Small intestine (tissue), 7 donors: ENCODE data around the gene IRAK2. TPM values are rescaled to one million over a fixed set of nuclear protein-coding genes. Genes with fewer than 3 reads are reported as not detected.

Source experiments
- DNase-seq, 2 donors: peaks; one replicate each; pipeline versions ENCODE4 v3.0.0 to v3.0.0-alpha.2; 2013
- FAIRE-seq: peaks from 2 replicates; lab custom pipeline; 2012; peaks lifted over from hg19 to GRCh38; lab: Jason Lieb, UNC
- H3K27ac ChIP-seq, 3 donors: one replicate each; pipeline ENCODE4 v1.5.1; 2013; ENCODE audit warnings: low read length in 2 of 3, mild to moderate bottlenecking in 2 of 3, control low read depth in 1 of 3, inconsistent platforms in 1 of 3, low read depth in 1 of 3, moderate library complexity in 1 of 3
- H3K27me3 ChIP-seq, 3 donors: one replicate each; pipeline ENCODE4 v1.6.1; 2013; ENCODE audit warnings: low read length in 3 of 3, inconsistent platforms in 1 of 3; ENCODE audit not compliant: control insufficient read depth in 3 of 3, insufficient read depth in 3 of 3
- H3K36me3 ChIP-seq, 3 donors: one replicate each; pipeline ENCODE4 v1.6.1; 2013; ENCODE audit warnings: low read length in 3 of 3, inconsistent platforms in 1 of 3, low read depth in 1 of 3, mild to moderate bottlenecking in 1 of 3, moderate library complexity in 1 of 3; ENCODE audit not compliant: control insufficient read depth in 3 of 3, insufficient read depth in 2 of 3
- H3K4me1 ChIP-seq, 3 donors: one replicate each; pipeline ENCODE4 v1.6.1; 2013; ENCODE audit warnings: low read length in 2 of 3, inconsistent platforms in 1 of 3, low read depth in 1 of 3, mild to moderate bottlenecking in 1 of 3, moderate library complexity in 1 of 3; ENCODE audit not compliant: control insufficient read depth in 3 of 3, insufficient read depth in 2 of 3
- H3K4me3 ChIP-seq, 3 donors: one replicate each; pipeline ENCODE4 v1.5.1; 2013; ENCODE audit warnings: low read length in 3 of 3, control low read depth in 1 of 3, inconsistent platforms in 1 of 3, low read depth in 1 of 3, mild to moderate bottlenecking in 1 of 3, moderate library complexity in 1 of 3
- H3K9me3 ChIP-seq, 2 donors: one replicate each; pipeline ENCODE4 v1.6.1; 2013; ENCODE audit warnings: low read depth in 1 of 2, low read length in 1 of 2; ENCODE audit not compliant: control insufficient read depth in 2 of 2, insufficient read depth in 1 of 2
- WGBS, 3 donors: extraction: QIAGEN DNeasy Blood & Tissue Kit; methylation state at CpG; one replicate each; pipeline ENCODE4 v1.1.7; 2013; 5-methylcytosine and 5-hydroxymethylcytosine counted together
- polyA plus RNA-seq, 4 donors: library from polyadenylated mRNA; stranded (reverse) in 3 of 4; unstranded in 1 of 4; fragments of 200-250 nt in 3 of 4; fragments of 120-200 nt in 1 of 4; gene quantifications; one replicate each; pipeline versions ENCODE4 v1.2.1 to v1.2.3, GENCODE V29; 2013
- donor health status: healthy with polysubstance abuse.
- donor health status: control.
- donor health status: control.
- donor health status: Bipolar disorder and iron deficiency.
- donor health status: healthy.

Gene IRAK2
- polyA plus RNA-seq, 4 donors: 1.2 to 6.8 (median 3.1) TPM

DNA sequence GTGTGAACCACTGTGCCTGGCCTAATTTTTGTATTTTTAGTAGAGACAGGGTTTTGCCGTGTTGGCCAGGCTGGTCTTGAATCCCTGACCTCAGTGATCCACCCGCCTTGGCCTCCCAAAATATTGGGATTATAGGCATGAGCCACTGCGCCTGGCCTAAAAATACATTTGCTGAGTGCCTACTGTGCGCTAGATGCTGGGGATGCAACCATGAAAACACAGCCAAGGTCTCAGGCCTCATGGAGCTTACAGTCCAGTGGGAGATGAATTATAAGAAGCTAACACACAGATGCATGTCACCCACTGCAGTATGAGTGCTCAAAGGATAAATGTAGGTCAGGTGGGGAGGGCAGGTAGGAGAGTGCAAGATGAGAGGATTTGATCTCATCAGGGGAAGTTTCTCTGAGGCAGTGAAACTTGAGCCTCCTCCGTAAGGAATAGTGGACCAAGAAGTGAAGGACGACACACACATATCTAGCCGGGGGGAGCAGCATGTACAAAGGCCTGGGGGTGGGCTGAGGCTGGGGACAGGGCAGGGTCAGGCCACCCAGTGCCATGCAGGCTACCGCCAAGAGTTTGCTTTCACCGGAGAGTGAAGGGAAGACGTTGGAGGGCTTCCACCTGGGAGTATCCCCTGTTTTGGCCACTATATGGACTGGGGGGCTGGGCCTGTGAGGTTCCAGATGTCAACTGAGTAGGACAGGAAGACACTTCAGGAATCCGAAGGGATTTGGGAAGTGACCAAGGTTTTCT lies 24.3 kb downstream of the IRAK2 start:
- Histone ChIP-seq H3K27me3 (no peaks in the 10 kb centered on the region), H3K9me3 (no peaks in the 10 kb centered on the region), H3K4me3 (no peak overlapping the region), H3K4me1 (peaks cover 4 to 24% (median 13%) of the 10 kb centered on the region in 3 donors), H3K27ac (peak overlapping the region in 1 of 3 donors; percentile 71), H3K36me3 (no peaks in the 10 kb centered on the region)
- WGBS, 3 donors: 82 to 88% (median 84%) methylated on average over 11 of the region's 11 CpGs
- no peak for FAIRE-seq
- no peak for DNase-seq

DNA sequence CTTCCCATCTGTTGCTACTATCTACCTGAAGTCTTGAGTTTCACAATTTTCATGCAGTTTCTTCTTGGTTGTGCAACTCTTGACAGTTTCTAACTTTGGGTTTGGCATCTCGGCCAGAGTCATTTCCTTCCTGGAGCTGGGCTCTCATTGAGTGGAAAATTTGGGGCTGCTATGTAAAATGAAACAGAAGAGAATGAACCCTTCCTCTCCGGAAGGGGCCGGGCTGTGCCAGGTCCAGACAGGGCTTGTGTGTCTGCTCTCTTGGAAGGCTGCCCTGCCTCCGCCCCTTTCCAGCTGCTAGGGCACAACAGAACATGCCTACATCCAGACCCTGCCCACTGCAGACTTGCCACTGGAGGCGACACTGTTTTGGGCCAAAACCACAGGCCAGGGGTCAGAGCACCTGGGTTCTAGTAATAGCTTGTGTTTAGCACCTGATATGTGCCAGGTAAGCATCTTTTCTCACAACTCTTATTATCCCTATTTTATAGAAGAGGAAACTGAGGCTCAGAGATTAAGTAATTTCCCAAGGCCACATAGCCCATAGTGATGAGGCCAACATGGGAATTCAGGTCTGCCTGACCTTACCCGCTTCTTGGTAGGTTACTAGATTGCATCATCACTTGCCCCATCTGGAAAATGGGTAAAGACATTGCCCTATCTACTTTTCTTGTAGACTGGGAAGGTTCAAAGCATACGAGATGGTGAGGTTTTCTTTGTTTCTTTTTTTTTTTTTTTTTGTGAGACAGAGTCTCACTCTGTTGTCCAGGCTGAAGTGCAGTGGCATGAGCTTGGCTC lies 25.0 kb downstream of the IRAK2 start:
- FAIRE-seq: no peak

DNA sequence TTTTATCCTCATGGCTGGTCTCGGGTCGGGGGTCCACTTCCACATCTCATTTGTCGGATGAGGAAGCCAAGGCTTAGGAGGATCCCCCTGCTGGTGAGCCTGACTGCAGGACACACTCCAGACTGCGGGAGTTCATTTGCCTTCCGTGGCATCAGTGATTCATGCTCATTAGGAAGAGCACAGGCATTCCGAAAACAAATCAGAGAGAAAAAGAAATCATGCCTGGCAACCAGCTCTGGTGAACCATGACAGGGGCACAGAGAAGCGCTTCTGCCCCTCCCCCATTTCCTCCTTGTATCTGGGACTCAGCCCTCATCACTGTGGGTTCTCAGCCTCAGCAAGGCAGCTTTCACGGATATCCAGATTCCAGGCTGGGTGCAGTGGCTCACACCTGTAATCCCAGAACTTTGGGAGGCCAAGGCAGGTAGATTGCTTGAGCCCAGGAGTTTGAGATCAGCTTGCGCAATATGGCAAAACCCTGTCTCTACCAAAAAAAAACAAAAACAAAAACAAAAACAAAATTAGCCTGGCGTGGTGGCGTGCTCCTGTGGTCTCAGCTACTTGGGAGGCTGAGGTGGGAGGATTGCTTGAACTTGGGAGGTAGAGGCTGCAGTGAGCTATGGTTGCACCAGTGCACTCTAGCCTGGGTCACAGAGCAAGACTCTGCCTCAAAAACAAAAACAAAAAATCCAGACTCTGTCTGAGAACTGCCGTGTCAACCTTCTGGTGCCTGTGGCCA lies 28.4 kb downstream of the IRAK2 start:
- peak overlapping the region in 1 of 3 donors; percentile 92 for H3K27ac ChIP-seq
- H3K27me3 ChIP-seq: no peaks in the 10 kb centered on the region
- no peak overlapping the region for H3K4me3 ChIP-seq
- H3K4me1 ChIP-seq: peaks cover 4 to 22% (median 19%) of the 10 kb centered on the region in 3 donors
- no peak for DNase-seq
- 73 to 84% (median 79%) methylated on average over 12 of the region's 12 CpGs for WGBS, 3 donors
- no peaks in the 10 kb centered on the region for H3K36me3 ChIP-seq
- H3K9me3 ChIP-seq: no peaks in the 10 kb centered on the region
- no peak for FAIRE-seq

More for the DNA sequence above, 25.0 kb downstream of the IRAK2 start:
- Histone ChIP-seq H3K9me3 (no peaks in the 10 kb centered on the region), H3K27me3 (no peaks in the 10 kb centered on the region), H3K4me1 (peaks cover 4 to 24% (median 19%) of the 10 kb centered on the region in 3 donors), H3K36me3 (no peaks in the 10 kb centered on the region), H3K27ac (peak overlapping the region in 1 of 3 donors; percentile 71), H3K4me3 (no peak overlapping the region)
- peak in 1 of 2 donors; percentile 31 for DNase-seq
- 25 to 44% (median 31%) methylated on average over 7 of the region's 7 CpGs for WGBS, 3 donors

DNA sequence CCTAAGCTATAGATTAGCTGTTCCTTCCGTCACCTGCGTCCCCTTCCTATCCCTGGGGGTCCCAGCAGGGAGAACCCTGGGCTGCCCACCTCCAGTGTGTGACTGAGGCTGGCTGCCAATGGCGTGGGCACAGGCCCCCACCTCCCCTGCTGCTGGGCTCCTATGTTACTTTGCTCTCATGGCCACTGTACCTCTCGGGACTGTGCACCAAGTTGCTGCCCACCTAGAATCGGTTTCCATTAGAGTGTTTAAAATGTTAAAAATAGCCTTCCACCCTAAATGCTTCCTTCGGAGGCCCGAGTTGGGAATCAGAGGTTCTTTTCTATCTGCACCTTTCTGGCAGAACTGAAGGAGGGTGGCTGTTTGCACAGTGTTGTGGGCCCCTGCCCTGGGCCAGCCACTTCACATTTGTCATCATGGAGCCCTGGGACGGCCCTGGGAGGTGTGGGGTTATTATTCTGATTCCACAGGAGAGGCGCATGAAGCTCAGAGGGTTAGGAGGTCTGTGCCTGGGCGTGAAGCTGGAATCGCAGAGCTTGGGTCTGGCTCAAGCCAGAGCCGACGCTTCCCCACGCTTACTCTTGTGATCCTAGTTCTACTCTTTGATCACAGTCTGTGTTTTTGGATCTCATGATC lies 29.1 kb downstream of the IRAK2 start:
- Histone ChIP-seq H3K27ac (peak overlapping the region in 2 of 3 donors; percentile 44 to 92), H3K4me1 (peaks cover 4 to 27% (median 19%) of the 10 kb centered on the region in 3 donors), H3K4me3 (no peak overlapping the region), H3K36me3 (no peaks in the 10 kb centered on the region), H3K27me3 (no peaks in the 10 kb centered on the region), H3K9me3 (no peaks in the 10 kb centered on the region)
- DNase-seq: no peak
- WGBS, 3 donors: 83 to 89% (median 84%) methylated on average over 14 of the region's 14 CpGs
- FAIRE-seq: no peak

DNA sequence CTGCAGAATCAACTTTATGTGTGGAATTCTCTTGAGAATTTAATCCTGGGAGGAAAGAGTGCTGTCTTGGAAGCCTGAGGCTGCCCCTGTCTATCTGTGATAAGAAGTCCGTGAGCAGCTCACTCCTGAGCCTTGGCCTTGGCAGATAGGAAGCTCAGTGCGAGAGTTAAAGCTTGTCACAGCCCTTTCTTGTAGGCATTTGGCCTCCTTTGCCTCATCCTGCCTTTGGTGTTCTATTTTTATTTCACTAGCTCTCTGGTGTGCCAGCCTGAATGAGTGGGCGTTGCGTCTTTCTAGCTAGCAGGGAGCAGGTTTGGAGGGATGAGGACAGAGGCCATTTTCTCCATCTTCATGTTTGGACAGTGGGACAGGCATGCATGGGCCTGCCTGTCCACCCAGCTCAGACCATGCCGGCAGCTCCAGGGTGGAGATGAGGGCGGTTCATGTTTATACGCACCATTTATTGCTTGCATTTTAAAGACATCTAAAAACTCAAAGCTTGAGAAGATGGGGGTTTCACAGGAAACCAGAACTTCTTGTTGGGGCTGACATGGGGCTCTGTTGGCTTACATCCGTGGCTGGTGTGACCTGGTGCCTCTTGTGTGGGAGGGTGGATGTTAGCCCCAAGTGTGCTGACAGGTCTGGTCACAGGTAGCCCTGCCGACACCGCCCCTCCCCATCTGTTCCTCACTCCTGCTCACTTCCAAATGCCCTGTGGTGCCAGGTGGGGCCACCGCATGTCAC lies 29.8 kb downstream of the IRAK2 start:
- 63 to 66% (median 65%) methylated on average over 11 of the region's 11 CpGs for WGBS, 3 donors
- no peak overlapping the region for H3K4me3 ChIP-seq
- H3K27me3 ChIP-seq: no peaks in the 10 kb centered on the region
- H3K4me1 ChIP-seq: peaks cover under 1 to 27% (median 26%) of the 10 kb centered on the region in 3 donors
- no peaks in the 10 kb centered on the region for H3K36me3 ChIP-seq
- no peak for FAIRE-seq
- H3K9me3 ChIP-seq: no peaks in the 10 kb centered on the region
- H3K27ac ChIP-seq: peak overlapping the region in 2 of 3 donors; percentile 44 to 78
- no peak for DNase-seq

DNA sequence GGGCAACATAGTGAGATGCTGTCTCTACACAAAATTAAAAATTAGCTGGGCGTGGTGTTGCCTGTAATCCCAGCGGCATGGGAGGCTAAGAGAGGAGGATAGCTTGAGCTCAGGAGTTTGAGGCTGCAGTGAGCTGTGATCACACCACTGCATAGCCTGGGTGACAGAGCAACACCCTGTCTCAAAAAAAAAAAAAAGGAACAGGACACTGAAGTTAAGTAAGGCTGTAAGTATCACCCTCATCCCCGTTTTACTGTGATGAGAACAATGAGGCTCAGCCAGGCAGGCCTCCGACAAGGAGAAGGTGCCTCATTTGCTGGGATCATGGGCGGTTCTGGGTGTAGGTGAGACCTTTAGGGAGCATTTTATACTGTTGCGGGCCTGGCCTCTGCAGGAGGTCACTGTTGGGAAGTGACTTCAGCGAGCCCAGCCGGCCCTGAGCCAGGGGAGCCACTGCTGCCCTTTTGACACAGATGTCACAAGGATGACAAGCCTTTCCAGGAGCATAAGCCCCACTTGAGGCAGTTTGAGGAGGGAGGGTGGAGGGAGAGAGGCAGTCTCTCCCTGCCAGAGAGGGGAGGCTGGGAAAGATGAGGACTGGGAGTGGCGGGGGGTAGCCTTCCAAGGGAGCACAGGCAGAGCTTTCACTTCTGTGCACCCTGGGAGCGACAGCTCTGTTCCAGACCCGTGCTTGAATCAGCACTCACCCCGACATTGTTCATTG lies 30.8 kb downstream of the IRAK2 start:
- Histone ChIP-seq H3K4me3 (no peak overlapping the region), H3K27me3 (no peaks in the 10 kb centered on the region), H3K9me3 (no peaks in the 10 kb centered on the region), H3K27ac (peak overlapping the region in 1 of 3 donors; percentile 78), H3K4me1 (peaks cover 0 to 26% (median 21%) of the 10 kb centered on the region in 3 donors), H3K36me3 (peaks cover 0 to 2% (median 0%) of the 10 kb centered on the region in 3 donors)
- no peak for DNase-seq
- no peak for FAIRE-seq
- WGBS, 3 donors: 84 to 90% (median 87%) methylated on average over 12 of the region's 12 CpGs

DNA sequence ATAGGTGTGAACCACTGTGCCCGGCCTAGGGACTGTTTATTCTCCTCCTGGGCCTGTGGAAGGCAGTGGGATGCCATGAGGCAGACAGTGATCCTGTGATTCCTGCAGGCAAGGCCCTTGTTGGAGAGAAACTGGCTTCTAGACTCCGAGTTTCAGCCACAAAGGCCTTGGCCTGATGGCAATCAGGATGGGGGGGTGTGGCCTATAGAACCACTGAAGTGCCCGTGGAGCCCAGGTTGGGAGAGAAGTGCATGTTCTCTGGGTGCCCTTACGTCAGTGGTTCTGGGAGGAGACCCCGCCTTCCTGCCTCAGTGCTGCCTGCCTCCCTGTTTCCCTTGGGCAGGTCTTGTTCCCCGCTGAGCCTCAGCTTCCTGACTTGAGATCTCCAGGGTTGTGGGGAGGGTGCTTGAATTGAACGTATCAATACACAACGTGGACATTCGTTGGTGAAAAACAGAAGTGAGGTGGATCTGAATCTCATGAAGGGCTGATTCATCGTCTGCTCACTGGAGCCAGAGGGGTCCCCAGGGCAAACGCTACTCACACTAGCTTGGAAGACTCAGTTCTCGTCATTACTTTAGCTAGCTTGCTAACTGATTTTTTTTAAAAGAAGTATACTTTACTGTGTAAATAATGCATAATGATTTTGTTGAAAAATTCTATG lies 31.8 kb downstream of the IRAK2 start:
- peaks cover 0 to 9% (median 0%) of the 10 kb centered on the region in 3 donors for H3K36me3 ChIP-seq
- DNase-seq (no peak), FAIRE-seq (no peak)
- peaks cover under 1 to 23% (median 18%) of the 10 kb centered on the region in 3 donors for H3K4me1 ChIP-seq
- 72 to 92% (median 85%) methylated on average over 12 of the region's 12 CpGs for WGBS, 3 donors
- H3K27ac ChIP-seq: no peak overlapping the region
- no peaks in the 10 kb centered on the region for H3K9me3 ChIP-seq
- no peaks in the 10 kb centered on the region for H3K27me3 ChIP-seq
- no peak overlapping the region for H3K4me3 ChIP-seq
